Central memory CD8-positive, alpha-beta T cell (primary cell): Measurements from ENCODE around the gene ITCH.
"Not testable (repeated sequence)": the region's sequence is repeated elsewhere in the genome, so short reads cannot be mapped to it uniquely, and the experiment has no call there.

Experiments used
- ATAC-seq: fragments of 150-1000 bp; cut with Tn5 transposase; replicated peaks from 2 replicates; pipeline ENCODE4 v1.10.0; 2022; ENCODE audit warnings: mild to moderate bottlenecking, moderate FRiP score, moderate number of reproducible peaks; ENCODE audit not compliant: poor library complexity, severe bottlenecking; ENCODE audit errors: extremely low read depth
- DNase-seq, 2 donors: peaks; one replicate each; pipeline ENCODE4 v3.0.0; 2021; ENCODE audit warnings: low spot score in 2 of 2
- H3K27ac Mint-ChIP-seq: one replicate; pipeline ENCODE4 v1.8.0; 2022; ENCODE audit warnings: low read depth, mild to moderate bottlenecking, moderate library complexity, mixed read lengths
- H3K27me3 Mint-ChIP-seq: one replicate; pipeline ENCODE4 v1.8.0; 2022; ENCODE audit warnings: mixed read lengths
- H3K36me3 Mint-ChIP-seq: one replicate; pipeline ENCODE4 v1.8.0; 2022; ENCODE audit warnings: mild to moderate bottlenecking, moderate library complexity, mixed read lengths; ENCODE audit not compliant: insufficient read depth
- H3K4me1 Mint-ChIP-seq: one replicate; pipeline ENCODE4 v1.8.0; 2022; ENCODE audit warnings: mixed read lengths
- H3K4me3 Mint-ChIP-seq: one replicate; pipeline ENCODE4 v1.8.0; 2022; ENCODE audit warnings: mild to moderate bottlenecking, moderate library complexity, mixed read lengths
- H3K9me3 Mint-ChIP-seq: one replicate; pipeline ENCODE4 v1.8.0; 2022; ENCODE audit warnings: mixed read lengths

The ITCH gene

GRCh38 chr20:34437330-34437986 is 74.4 kb downstream of the ITCH start:
- no peak for ATAC-seq
- H3K27me3 Mint-ChIP-seq = no peaks in the 10 kb centered on the region
- peaks cover 16% of the 10 kb centered on the region for H3K4me1 Mint-ChIP-seq
- no peak overlapping the region for H3K27ac Mint-ChIP-seq
- peaks cover 41% of the 10 kb centered on the region for H3K36me3 Mint-ChIP-seq
- DNase-seq = no peak
- H3K4me3 Mint-ChIP-seq = no peak overlapping the region
- no peaks in the 10 kb centered on the region for H3K9me3 Mint-ChIP-seq

GRCh38 chr20:34439168-34439567 is 76.1 kb downstream of the ITCH start:
- no peak for ATAC-seq
- no peak overlapping the region for H3K27ac Mint-ChIP-seq
- H3K36me3 Mint-ChIP-seq = peaks cover 46% of the 10 kb centered on the region
- no peak for DNase-seq
- H3K27me3 Mint-ChIP-seq = no peaks in the 10 kb centered on the region
- no peak overlapping the region for H3K4me3 Mint-ChIP-seq
- peaks cover 21% of the 10 kb centered on the region for H3K4me1 Mint-ChIP-seq
- no peaks in the 10 kb centered on the region for H3K9me3 Mint-ChIP-seq

- not testable (repeated sequence) for H3K27ac Mint-ChIP-seq, H3K9me3 Mint-ChIP-seq, ATAC-seq, H3K4me3 Mint-ChIP-seq, H3K27me3 Mint-ChIP-seq, DNase-seq
- Mint-ChIP-seq H3K36me3 (peaks cover 65% of the 10 kb centered on the region), H3K4me1 (peaks cover 20% of the 10 kb centered on the region)
Observed at GRCh38 chr20:34441423-34441822, 78.3 kb downstream of the ITCH start.

GRCh38 chr20:34443546-34443945 is 80.5 kb downstream of the ITCH start:
- Mint-ChIP-seq H3K27me3 (no peaks in the 10 kb centered on the region), H3K9me3 (no peaks in the 10 kb centered on the region), H3K36me3 (peaks cover 69% of the 10 kb centered on the region), H3K27ac (no peak overlapping the region), H3K4me3 (no peak overlapping the region), H3K4me1 (peaks cover 31% of the 10 kb centered on the region)
- ATAC-seq (no peak), DNase-seq (no peak)

- DNase-seq (no peak), ATAC-seq (no peak)
- Mint-ChIP-seq H3K27me3 (no peaks in the 10 kb centered on the region), H3K4me1 (peaks cover 44% of the 10 kb centered on the region), H3K9me3 (no peaks in the 10 kb centered on the region), H3K36me3 (peaks cover 74% of the 10 kb centered on the region), H3K4me3 (no peak overlapping the region), H3K27ac (no peak overlapping the region)
Observed at GRCh38 chr20:34445177-34446065, 82.3 kb downstream of the ITCH start.

- Mint-ChIP-seq H3K4me3 (no peak overlapping the region), H3K27ac (peak overlapping the region; percentile 63), H3K36me3 (peaks cover 83% of the 10 kb centered on the region), H3K9me3 (no peaks in the 10 kb centered on the region), H3K4me1 (peaks cover 42% of the 10 kb centered on the region), H3K27me3 (no peaks in the 10 kb centered on the region)
- DNase-seq (no peak), ATAC-seq (no peak)
Observed at GRCh38 chr20:34448517-34448916, 85.4 kb downstream of the ITCH start.

- no peaks in the 10 kb centered on the region for H3K9me3 Mint-ChIP-seq
- peak overlapping the region; percentile 63 for H3K27ac Mint-ChIP-seq
- ATAC-seq = peak; percentile 79
- H3K27me3 Mint-ChIP-seq = no peaks in the 10 kb centered on the region
- DNase-seq = no peak
- no peak overlapping the region for H3K4me3 Mint-ChIP-seq
- H3K36me3 Mint-ChIP-seq = peaks cover 79% of the 10 kb centered on the region
- H3K4me1 Mint-ChIP-seq = peaks cover 34% of the 10 kb centered on the region
Observed at GRCh38 chr20:34449674-34450592, 86.9 kb downstream of the ITCH start.

- no peaks in the 10 kb centered on the region for H3K27me3 Mint-ChIP-seq
- H3K9me3 Mint-ChIP-seq = no peaks in the 10 kb centered on the region
- ATAC-seq = no peak
- H3K27ac Mint-ChIP-seq = no peak overlapping the region
- no peak for DNase-seq
- H3K36me3 Mint-ChIP-seq = peaks cover 69% of the 10 kb centered on the region
- H3K4me1 Mint-ChIP-seq = peaks cover 24% of the 10 kb centered on the region
- H3K4me3 Mint-ChIP-seq = no peak overlapping the region
Observed at GRCh38 chr20:34452281-34452982, 89.4 kb downstream of the ITCH start.

- H3K9me3 Mint-ChIP-seq = no peaks in the 10 kb centered on the region
- peaks cover 53% of the 10 kb centered on the region for H3K36me3 Mint-ChIP-seq
- no peak for ATAC-seq
- no peak for DNase-seq
- H3K4me1 Mint-ChIP-seq = peaks cover 8% of the 10 kb centered on the region
- no peak overlapping the region for H3K27ac Mint-ChIP-seq
- H3K4me3 Mint-ChIP-seq = no peak overlapping the region
- no peaks in the 10 kb centered on the region for H3K27me3 Mint-ChIP-seq
Observed at GRCh38 chr20:34458631-34459030, 95.6 kb downstream of the ITCH start.

GRCh38 chr20:34459209-34459897 is 96.3 kb downstream of the ITCH start:
- ATAC-seq = no peak
- H3K4me3 Mint-ChIP-seq = no peak overlapping the region
- H3K27me3 Mint-ChIP-seq = no peaks in the 10 kb centered on the region
- peaks cover 8% of the 10 kb centered on the region for H3K4me1 Mint-ChIP-seq
- H3K27ac Mint-ChIP-seq = no peak overlapping the region
- no peaks in the 10 kb centered on the region for H3K9me3 Mint-ChIP-seq
- DNase-seq = no peak
- H3K36me3 Mint-ChIP-seq = peaks cover 53% of the 10 kb centered on the region

- DNase-seq (no peak), ATAC-seq (no peak)
- no peak overlapping the region for H3K4me3 Mint-ChIP-seq
- H3K27ac Mint-ChIP-seq = peak overlapping the region; percentile 82
- H3K27me3 Mint-ChIP-seq = no peaks in the 10 kb centered on the region
- H3K4me1 Mint-ChIP-seq = peaks cover 25% of the 10 kb centered on the region
- H3K36me3 Mint-ChIP-seq = peaks cover 59% of the 10 kb centered on the region
- H3K9me3 Mint-ChIP-seq = no peaks in the 10 kb centered on the region
Observed at GRCh38 chr20:34461779-34462087, 98.7 kb downstream of the ITCH start.
